GM18873 (cell line): ENCODE results near the gene ACTG1.

Source experiments
- ATAC-seq: cut with Tn5 transposase; IDR thresholded peaks from one replicate; pipeline ENCODE4 v1.9.1; 2021; ENCODE audit warnings: mild to moderate bottlenecking, moderate library complexity, moderate number of reproducible peaks; ENCODE audit not compliant: unreplicated experiment, low FRiP score

Gene ACTG1

DNA sequence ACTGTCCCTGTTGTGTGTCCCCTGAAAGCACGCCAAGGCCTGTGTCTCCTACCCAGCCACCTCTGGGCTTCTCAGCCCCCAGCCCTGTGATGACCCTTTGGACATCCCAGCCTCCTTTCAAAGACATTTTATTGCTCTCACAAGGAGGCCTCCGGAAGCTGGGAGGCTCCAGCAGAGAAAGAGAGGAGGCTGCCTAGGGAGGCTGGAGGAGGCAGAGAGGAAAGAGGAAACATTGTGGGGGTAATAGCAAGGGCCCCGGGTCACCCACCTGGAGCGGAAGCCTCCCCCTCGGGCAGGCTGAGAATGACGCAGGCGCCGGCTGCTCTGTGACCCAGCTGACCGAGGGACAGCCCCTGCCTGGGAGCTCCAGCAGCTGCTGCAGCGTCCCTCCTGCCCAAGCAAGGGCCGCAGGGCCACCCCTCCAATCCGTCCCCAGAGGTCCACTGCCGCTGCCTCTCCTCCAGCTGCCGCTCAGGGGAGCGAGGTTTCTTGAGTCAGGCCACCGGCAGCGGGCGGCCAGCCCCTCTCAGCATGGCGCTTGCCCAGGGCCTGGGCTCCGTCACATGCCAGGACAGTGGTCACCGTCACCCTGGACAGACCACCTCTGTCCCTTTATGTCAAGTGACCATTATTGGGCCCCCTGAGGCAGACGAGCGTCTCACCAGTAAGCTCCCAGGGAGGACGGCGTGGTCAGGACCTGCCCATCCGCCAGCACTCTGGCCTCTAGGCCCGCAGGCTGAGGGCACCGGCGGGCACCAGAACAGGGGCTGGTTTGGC, 29.3 kb downstream of the ACTG1 start:
- ATAC-seq = no peak

DNA sequence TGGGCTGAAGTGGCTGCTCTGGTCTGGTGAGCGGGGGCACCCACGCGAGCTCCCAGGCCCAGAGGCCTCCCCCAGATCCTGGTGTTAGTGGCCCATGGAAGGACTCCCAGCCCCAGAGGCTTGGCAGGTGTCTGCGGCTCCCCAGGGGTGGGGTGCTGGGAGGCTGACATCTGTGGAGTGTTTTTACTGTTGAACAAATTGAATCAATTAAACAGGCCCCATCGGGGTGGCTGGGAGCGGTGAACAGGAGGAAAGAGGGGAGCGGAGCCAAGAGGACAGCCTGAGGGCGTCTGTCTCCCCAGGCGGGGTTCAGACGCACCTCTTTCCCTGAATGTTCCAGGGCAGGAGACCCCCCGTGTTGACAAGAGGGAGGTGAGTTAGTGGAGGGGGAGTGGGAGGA, 29.9 kb downstream of the ACTG1 start:
- no peak for ATAC-seq

DNA sequence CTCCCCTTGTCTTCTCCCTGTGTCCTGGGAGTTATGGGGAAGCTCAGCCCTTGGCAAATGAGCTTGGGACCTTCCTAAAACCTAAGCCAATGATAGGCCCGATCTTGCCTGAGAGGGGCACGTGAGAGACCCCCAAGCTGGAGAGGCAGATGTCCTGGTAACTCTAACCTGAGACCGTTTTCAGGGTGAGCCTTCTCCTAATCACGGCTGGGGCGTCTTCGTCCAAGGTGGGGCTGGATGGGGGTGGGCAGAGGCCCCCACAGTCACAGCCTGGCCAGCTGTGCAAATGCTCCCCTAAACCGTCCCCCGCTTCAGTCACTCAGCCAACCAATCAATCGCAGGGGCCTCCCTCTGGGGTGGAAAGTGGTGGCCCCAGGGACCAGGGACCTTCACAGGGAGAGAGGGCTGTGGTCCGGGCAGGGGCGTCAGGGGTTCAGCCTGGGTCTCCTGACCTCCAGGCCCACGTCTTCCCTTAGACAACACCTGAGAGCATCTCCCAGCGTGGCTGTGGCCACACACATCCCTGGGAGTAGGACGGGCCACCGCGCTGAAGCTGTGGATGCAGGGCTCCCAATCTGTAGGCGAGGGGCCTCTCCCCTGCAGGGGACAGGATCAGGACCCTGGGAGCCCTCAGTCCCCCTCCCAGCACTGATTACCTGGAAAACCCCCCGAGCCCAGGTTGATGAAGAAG, 30.6 kb downstream of the ACTG1 start:
- no peak for ATAC-seq

DNA sequence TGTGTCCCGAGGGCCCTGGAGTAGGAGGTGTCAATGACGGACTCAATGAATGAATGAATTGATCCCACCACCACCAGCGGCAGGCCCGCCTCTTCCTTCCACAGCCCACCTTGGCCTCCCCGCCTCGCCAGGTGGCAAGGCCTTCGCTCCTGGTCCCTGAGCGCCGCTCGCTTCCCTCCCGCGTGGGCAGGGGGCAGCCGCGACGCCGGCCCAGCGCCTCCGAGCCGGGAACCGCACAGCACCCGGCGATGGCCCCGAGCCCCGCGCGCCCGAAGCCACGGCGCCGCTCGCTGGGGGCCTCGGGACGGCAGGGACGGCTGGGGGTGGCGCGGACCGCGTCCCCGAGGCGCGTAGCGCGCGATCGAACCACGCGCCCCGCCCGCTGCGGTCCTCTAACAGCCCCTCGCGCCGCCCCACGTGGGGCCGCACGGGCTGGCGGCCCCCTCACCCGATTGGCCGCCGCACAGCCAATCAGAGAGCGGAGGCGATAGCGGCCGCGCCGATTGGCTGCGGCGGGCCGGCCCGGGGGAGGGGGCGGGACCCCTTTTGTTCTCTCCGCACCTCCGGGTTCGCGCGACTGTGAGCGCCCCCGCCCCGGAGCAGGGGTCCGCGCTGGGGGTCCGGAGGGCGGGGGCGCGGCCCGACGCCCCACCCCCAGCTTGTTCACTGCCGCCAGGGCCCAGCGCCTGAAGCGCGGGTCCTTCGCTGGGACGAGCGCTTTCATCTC, 31.4 kb downstream of the ACTG1 start:
- ATAC-seq = no peak

DNA sequence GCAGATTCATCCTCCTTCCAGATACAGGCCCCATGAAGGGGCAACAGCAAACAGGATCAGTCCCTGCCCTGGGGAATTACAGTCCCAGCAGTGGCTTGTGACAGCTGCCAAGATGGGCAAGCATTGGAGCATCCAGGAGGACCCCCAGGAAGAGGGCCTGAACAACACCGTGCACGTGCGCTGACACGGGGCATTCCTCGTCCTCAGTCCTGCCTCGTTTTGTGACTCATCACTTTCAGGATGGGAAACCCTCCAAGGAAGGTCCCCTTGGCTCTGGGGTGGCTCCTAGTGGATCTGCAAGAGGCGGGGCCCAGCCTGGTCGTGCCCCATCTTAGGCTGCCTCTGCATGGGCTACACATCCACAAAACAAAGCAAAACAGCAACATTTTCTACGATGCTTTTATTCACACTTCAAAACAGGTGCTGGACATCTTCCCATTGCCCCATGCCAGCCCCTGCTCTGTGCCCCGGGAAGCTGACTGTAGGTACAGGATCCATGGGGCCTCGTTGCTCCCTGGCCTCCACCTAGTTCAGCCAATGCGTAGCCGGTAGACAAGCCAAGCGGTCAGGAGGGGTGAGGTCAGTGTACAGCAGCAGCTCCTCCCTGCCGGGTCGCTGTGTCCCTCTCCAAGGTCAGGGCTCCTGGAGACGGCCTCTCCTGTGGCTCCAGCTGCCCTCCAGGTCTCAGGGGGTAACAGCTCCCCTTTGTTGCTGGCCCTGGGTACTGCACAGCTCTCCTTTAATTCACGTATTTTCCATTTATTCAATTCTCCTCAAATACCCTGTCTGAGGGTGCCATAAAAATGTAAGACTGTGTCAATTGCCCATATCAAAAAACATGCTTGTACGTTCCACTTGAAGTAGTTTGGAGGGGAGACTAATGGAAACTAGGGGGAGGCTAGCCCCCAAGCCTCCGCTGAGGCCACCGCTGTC, 32.2 kb downstream of the ACTG1 start:
- ATAC-seq = no peak

DNA sequence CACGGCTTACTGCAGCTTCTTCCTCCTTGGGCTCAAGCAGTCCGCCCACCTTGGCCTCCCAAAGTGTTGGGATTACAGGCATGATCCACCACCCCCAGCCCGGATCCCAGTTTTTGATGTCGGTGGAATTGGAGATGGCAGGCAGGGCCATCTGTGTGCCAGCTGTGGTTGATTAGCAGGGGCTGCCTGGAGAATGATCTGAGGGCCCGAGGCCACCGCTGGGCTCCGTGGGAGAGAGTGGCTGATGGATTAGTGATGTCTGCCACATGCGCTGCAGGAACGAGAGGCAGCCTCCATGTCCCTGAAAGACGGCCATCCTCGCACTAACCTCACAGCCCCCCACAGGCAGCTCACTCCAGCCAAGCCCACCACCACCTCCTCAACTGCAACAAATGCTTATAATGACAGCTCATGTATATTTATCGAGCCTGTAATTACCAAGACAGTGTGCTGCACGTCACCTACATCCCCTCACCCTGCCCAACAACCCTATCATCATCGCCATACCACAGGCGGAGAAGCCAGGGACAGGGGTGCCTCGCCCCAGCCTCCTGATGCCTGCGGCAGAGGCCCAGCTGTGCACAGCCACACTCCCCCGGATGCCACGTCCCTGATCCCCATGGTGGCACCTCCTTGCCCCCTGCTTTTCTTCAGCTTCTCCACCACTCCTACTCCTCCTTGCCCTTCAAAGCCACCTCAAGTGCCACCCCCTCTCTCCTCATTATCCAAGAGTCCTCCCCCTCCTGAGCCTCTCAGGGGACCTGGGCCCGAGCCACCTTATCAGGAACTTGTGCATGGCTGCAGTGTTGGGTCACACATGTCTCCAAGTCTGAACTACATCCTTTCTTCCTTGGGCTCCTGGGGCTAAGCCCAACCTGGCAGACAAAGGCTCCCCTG, 33.2 kb downstream of the ACTG1 start:
- ATAC-seq = no peak

DNA sequence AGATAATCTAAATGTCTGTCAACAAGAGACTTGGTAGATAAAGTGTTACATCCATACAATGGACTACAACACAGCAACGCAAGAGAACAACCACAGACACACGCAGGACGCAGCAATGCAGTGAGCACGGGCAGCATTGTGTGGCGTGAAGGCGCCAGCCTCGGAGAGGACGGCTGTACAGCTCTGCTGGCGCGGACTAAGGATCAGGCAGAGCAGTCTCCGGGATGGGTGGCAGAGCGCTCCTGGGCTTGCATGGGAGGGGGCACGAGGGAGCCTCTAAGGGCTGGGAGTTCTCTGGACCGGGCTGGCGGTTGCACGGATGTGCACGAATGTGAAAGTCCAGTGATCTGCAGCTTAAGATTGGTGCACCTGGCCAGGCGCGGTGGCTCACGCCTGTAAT, 34.5 kb downstream of the ACTG1 start:
- no peak for ATAC-seq

DNA sequence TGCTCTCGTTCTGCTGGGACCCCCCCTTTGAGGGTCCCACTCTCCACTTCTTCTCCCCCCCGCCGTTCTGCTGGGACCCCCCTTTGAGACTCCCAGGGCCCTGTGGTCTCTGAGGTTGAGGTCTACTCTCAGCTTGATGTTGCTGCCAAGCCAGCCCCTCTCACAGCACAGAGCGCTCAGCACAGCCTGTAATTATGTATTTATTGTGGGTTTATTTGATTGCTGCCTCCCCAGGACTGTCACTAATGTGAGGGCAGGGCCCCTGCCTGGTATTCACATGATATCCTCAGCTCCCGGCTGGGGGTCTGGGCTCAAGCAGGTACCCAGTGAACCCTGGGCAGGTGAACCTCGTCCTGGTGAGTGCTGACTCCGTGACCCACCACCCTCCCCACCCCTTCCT, 35.4 kb downstream of the ACTG1 start:
- ATAC-seq = no peak

DNA sequence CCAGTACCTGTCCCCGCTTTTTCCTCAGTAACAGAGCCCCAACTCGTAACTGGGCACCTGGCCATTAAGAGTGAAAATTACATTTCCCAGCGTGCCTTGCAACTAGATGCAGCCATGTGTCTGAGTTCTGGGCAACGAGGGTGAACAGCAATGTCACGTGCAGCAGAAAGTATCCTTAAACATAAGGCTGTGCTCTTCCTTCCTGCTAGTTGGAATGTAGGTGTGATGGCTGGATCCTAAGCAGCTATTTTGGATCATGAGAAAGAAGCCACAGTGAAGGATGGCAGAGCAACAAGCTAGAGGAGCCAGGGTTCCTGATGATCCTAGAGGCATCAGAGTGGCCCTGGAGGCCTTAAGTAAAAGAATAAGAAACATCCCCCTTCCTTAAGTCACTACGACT, 36.0 kb downstream of the ACTG1 start:
- no peak for ATAC-seq

DNA sequence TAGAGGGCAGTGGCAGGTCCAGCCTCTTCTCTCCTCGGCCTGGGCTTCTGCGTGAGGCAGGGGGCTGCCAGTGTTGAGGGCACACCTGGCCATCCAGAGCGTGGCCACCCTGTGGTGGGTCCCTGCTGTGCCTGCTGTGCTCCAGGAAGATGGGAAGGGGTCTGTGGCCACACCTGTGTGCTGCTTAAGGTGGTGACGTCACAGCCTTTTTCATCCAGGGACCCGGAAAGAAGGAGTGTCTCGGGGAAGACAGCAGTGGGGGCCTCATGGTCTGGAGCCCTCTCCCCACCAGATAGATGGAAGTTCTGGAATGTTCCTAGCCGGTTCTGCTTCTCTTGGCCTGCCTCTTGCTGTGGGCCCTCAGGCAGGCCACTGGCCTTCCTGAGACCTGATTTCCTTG, 36.5 kb downstream of the ACTG1 start:
- ATAC-seq = no peak

DNA sequence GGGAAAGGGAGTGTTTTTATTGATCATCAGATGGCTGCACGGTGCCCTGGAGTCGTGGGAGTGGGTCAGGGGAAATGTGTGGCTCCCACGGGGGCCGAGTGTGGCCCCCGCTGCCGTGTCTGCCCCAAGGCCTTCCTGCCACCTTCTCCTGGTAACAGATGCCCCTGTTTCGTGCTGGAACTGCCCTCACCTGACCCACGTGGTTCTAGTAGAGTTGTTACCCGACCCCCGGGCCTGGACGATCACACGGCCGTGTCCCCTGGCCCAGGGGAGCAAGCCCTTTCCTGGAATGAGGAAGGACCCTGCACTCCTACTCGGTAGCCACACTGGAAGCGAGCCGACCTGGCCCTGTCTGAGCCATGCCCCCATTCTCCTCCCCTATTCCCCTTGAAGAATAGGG, 37.6 kb downstream of the ACTG1 start:
- ATAC-seq = no peak

DNA sequence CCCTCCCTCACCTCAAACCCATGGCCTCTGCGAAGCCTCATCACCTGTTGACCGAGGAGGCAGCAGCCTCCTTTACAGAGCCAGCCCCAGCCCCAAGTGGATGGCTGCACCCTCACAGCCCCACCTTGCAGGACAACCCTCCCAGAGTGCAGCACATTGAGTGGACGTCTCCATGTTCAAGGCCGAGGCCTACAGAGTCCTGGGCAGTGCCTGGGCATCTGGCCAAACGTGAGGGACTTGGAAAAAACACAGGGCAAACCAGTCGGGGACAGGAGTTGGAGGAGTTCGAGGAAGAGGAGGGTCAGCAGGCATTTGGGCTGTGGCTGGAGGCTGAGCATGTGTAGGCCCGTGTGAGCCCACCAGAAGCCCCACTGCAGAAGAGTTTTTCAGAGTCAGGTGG, 39.6 kb downstream of the ACTG1 start:
- ATAC-seq = no peak

DNA sequence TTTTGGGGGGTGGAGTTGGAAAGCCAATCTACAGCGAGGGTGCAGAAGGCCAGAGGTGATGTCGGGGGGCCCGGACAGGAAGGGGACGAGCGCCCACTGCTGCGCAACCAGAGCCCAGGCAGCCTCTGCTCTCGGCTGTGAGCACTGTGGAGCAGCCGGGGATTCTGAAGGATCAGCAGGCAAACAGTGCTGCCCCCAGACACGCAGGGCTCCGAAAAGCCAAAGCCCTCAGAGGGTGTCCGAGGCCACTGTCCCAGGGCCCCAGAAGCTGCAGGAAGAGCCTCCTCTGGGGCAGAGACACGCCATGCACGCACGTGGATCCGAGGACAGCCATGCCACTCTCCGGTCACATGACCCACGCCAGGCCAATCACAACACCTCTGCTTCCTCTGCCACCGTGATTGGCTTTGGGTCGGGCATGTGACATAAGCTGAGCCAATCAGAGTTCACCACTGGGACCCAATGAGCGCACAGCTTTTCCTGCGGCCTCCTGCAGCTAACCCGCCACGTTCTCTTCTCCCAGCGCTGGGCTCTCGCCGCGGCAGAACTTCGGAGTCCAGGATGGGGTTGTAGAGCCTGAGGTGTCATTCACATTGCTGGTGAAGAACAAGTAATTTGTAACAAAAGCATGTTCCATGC, 40.7 kb downstream of the ACTG1 start:
- no peak for ATAC-seq

DNA sequence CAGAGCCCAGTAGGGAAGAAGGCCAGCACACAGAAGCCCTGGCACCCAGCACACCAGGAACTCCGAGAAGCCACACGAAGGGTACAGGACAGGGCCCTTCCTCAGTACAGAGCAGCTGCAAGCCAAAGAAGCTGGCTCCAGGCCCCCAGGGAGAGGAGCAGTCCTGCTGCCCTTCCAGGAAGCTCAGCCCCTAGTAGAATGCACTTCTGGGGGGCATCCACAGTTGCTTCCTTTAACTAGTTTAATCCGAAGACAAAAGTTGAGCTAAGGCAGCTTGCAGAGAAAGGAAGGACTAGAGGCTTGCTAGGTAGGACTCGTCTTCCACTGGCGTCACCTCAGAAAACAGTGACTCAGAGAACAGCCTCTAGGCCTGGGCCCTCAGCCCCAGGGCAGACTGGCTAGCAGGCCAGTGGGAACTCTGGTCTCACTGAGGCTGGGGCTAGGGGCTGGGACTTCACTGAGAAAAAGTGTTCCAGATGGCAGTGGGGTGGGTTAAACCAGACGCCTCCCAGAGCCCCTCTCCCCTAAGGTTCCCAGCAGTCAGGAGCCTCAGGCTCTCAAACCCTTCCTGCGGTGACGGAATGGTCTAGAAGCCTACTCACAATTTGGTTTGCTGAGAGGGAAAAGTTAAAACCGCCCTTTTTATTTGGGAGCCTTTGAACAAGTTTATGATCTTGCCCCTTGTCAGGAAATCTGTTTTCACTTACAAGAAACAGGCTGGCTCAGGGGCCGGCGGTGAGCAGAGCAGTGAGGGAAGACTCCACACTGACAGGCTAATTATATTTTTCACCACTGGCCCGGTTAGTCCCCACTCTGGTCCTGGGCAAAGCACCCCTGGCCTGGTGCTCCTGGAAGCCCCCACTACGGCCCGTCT, 41.4 kb downstream of the ACTG1 start:
- ATAC-seq = no peak

DNA sequence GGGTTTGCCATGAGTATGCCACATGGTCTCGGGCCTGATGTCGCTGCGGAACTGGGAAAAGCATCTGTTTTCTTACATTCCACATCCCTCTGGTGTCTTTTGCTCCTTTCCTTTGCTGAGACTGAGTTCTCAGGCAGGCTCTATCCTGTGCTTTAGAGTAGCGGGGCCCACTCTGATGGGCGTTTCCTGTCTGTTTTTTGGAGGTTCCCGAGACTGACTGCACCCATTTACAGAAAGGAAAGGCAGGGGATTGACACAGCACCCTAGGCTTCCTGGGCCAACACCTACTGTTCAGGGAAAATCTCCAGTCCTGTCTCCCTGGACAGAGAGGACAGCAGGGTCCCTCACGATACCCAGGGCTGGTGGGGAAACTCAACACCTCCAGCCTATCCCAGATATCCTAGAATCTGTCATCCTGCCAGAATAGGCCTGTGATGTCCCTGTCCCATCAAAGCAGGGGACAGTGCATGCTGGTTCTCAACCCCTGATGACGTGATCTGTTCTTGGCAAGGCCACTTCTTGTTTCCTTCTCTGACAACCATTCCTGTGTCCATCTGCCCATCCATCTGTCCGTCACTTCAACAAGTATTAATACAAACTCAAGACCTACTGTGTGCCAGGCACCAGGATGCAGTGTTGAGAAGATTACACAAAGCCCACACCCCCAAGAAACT, 42.2 kb downstream of the ACTG1 start:
- ATAC-seq = no peak

DNA sequence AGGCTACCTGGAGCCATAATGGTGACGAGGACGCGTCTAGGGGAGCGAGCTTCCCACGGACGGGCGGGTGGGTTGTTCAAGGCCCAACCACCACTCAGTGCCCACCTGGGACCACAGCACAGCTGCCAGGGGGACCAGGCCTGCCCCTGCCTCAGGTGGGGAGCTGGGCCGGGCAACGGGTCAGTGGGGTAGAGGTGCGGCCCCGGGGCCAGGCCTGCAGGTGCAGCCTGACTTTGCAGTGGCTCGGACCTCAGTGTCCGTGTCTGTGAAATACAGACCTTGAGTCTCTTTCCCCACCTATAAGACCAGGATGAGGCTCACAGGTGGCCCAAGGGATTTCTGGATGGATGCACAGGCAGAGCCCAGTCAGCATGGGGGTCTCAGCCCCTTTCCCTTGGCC, 43.3 kb downstream of the ACTG1 start:
- no peak for ATAC-seq

DNA sequence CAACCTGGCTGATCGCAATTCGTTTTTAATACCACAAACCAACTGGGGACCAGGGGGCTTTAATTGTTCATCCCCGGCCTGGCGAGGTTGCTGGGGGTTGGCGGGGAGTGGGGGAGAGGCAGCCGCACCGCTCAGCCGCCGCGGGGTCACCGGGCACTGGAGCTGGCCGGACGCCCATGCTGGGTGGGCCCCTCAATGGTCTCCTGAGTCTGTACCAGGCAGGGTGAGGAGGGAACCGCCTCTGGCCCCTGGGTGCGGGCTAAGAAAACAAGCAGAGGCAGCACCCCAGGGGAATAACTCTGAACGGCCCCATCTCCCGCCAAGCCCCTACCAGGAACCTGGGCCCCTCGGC, 43.9 kb downstream of the ACTG1 start:
- ATAC-seq = no peak
